Measurements from ENCODE around the gene PSMD2. TPM values are rescaled to one million over a fixed set of nuclear protein-coding genes. Genes with fewer than 3 reads are reported as not detected.

The PSMD2 gene
- total and polyA plus RNA-seq, 8 donors = 182 to 263 (median 213) TPM

GRCh38 chr3:184354121-184354728, 55.2 kb downstream of the PSMD2 start:
- peak; percentile 60 to 75 for TF ChIP-seq CTCF (IDR thresholded peaks at IDR 0.05)

GRCh38 chr3:184354754-184355153, 55.7 kb downstream of the PSMD2 start:
- Histone ChIP-seq H3K9me3 (no peaks in the 10 kb centered on the region), H3K27ac (no peak overlapping the region), H3K27me3 (no peaks in the 10 kb centered on the region), H3K4me1 (no peaks in the 10 kb centered on the region), H3K36me3 (peaks cover 0 to 16% of the 10 kb centered on the region in 2 donors), H3K4me3 (no peak overlapping the region)
- peak in 2 of 4 donors; percentile 23 to 29 for DNase-seq
- no peak for ATAC-seq
- TF ChIP-seq CTCF (IDR thresholded peaks at IDR 0.05) = no peak
- intact Hi-C loops (cut with DNase I) = no loop called here

More at GRCh38 chr3:184354121-184354728, 55.2 kb downstream of the PSMD2 start:
- intact Hi-C loops (cut with DNase I) = no loop called here
- ATAC-seq (peak; percentile 65), DNase-seq (peak in 1 of 4 donors; percentile 45)
- Histone ChIP-seq H3K36me3 (peaks cover 0 to 16% of the 10 kb centered on the region in 2 donors), H3K9me3 (no peaks in the 10 kb centered on the region), H3K27me3 (no peaks in the 10 kb centered on the region), H3K4me1 (no peaks in the 10 kb centered on the region), H3K27ac (no peak overlapping the region), H3K4me3 (no peak overlapping the region)

GRCh38 chr3:184355261-184356040, 56.4 kb downstream of the PSMD2 start:
- intact Hi-C loops (cut with DNase I) = no loop called here
- H3K4me3 ChIP-seq = no peak overlapping the region
- no peak for ATAC-seq
- peak in 1 of 4 donors; percentile 50 for DNase-seq
- H3K9me3 ChIP-seq = no peaks in the 10 kb centered on the region
- peaks cover 0 to 16% of the 10 kb centered on the region in 2 donors for H3K36me3 ChIP-seq
- H3K27me3 ChIP-seq = peaks cover 0 to 4% of the 10 kb centered on the region in 2 donors
- no peak overlapping the region for H3K27ac ChIP-seq
- H3K4me1 ChIP-seq = peaks cover 3% of the 10 kb centered on the region in 2 donors
- TF ChIP-seq CTCF (IDR thresholded peaks at IDR 0.05) = no peak

GRCh38 chr3:184357248-184358123, 58.4 kb downstream of the PSMD2 start:
- no peak overlapping the region for H3K27ac ChIP-seq
- intact Hi-C loops (cut with DNase I) = no loop called here
- peaks cover 0 to 16% of the 10 kb centered on the region in 2 donors for H3K36me3 ChIP-seq
- ATAC-seq (no peak), DNase-seq (peak in 1 of 4 donors; percentile 50)
- no peak overlapping the region for H3K4me3 ChIP-seq
- TF ChIP-seq CTCF (IDR thresholded peaks at IDR 0.05) = no peak
- no peaks in the 10 kb centered on the region for H3K9me3 ChIP-seq
- H3K4me1 ChIP-seq = peaks cover 11 to 12% of the 10 kb centered on the region in 2 donors
- peaks cover 0 to 13% of the 10 kb centered on the region in 2 donors for H3K27me3 ChIP-seq
